Activated CD8-positive, alpha-beta T cell treated with anti-CD3 and anti-CD28 coated beads for 36 hours (primary cell): ENCODE measurements around the gene UTP11. TPM values are rescaled to one million over a fixed set of nuclear protein-coding genes. Genes with fewer than 3 reads are reported as not detected.

ENCODE experiments used
- ATAC-seq: fragments of 200-7000 bp; cut with Tn5 transposase; one replicate; pipeline ENCODE4 v1.10.0; 2021; ENCODE audit warnings: mild to moderate bottlenecking, moderate library complexity
- CTCF ChIA-PET: fragments of 350-600 bp; sonication (Branson Sonifier 250); formaldehyde crosslinking; loops from one replicate; lab custom pipeline; 2021; ENCODE audit warnings: antibody characterized with exemption; lab: Charles Lee
- POLR2A ChIA-PET: fragments of 350-600 bp; sonication (Branson Sonifier 250); formaldehyde crosslinking; loops from one replicate; lab custom pipeline; 2021; ENCODE audit warnings: antibody characterized with exemption; lab: Charles Lee
- DNase-seq: peaks from one replicate; pipeline ENCODE4 v3.0.0-alpha.2; 2020
- H3K27ac Mint-ChIP-seq: one replicate; pipeline ENCODE4 v1.8.0; 2021; ENCODE audit warnings: mild to moderate bottlenecking, mixed read lengths
- H3K27me3 Mint-ChIP-seq: one replicate; pipeline ENCODE4 v1.8.0; 2021; ENCODE audit warnings: mixed read lengths
- H3K36me3 Mint-ChIP-seq: one replicate; pipeline ENCODE4 v1.8.0; 2021; ENCODE audit warnings: low read depth, mixed read lengths
- H3K4me1 Mint-ChIP-seq: one replicate; pipeline ENCODE4 v1.8.0; 2021; ENCODE audit warnings: low read depth, mixed read lengths
- H3K4me3 Mint-ChIP-seq: one replicate; pipeline ENCODE4 v1.8.0; 2021; ENCODE audit warnings: mild to moderate bottlenecking, moderate library complexity, mixed read lengths
- H3K9me3 Mint-ChIP-seq: one replicate; pipeline ENCODE4 v1.8.0; 2021; ENCODE audit warnings: mixed read lengths
- intact Hi-C: fragments of 100-400 bp; cut with micrococcal nuclease; formaldehyde crosslinking; loops from one replicate; pipeline ENCODE4 v1.10.0; 2022
- total RNA-seq, 2 experiments: library from RNA; stranded (reverse); gene quantifications; one replicate each; pipeline ENCODE4 v1.2.3, GENCODE V29; 2021
- TF ChIP-seq, protein P1 (sequence below): fragments of 200-600 bp; IDR thresholded peaks from one replicate; pipeline ENCODE4 v1.8.0; 2022; ENCODE audit warnings: antibody characterized with exemption, mild to moderate bottlenecking

Gene UTP11
- total RNA-seq, 2 experiments from 2014 or later: 58.1 to 60.6 TPM

DNA sequence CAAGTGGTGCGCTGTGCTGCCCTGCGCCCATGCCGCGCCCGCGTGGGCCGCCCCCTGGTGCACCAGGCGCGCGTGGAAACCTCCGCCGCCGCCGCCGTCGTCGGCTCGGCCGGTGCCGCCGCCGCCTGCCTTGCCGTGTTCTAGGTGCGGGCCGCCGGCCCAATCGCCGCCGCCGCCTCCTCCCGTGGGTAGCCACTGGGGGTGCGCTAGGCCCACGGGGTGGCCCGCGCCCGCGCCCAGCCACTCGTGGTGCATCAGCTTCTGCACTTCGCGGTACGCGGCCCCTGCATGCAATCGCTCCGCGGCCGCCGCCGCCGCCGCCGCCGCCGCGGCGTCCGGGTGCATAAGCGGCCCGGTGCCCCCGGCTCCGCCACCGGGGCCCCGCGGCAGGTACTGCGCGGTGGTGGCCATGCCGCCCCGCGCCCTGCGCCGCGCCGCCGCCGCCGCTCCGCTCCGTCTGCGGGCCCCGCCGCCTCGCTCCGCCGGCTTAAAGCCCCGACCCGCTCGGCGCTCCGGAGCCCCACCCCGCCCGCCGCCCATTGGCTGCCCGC lies 33.9 kb downstream of the UTP11 start, which contains the start of gene POU3F1:
POU3F1 (minus strand) TSS at position 461 of the 551 bp plus-strand sequence; CDS start at position 411, 50 bp downstream.
- Mint-ChIP-seq H3K4me1 (peaks cover 7% of the 10 kb centered on the region), H3K9me3 (no peaks in the 10 kb centered on the region), H3K4me3 (peak within 1 kb of the TSS; percentile 67), H3K36me3 (no peaks in the 10 kb centered on the region), H3K27me3 (peaks cover 48% of the 10 kb centered on the region), H3K27ac (no peak within 1 kb of the TSS)
- ATAC-seq (no peak), DNase-seq (no peak)
- ChIA-PET CTCF (interaction anchor here (1.0 to 2.3 kb wide), 2 partner anchors 16 to 20 kb away, joined by 4 to 9 read pairs; no protein-coding TSS in a partner anchor), POLR2A (interaction anchor here (0.6 to 1.8 kb wide), 3 partner anchors 9 to 776 kb away, joined by 3 to 9 read pairs (median 3); no protein-coding TSS in a partner anchor)
- TF ChIP-seq, protein P1, sequence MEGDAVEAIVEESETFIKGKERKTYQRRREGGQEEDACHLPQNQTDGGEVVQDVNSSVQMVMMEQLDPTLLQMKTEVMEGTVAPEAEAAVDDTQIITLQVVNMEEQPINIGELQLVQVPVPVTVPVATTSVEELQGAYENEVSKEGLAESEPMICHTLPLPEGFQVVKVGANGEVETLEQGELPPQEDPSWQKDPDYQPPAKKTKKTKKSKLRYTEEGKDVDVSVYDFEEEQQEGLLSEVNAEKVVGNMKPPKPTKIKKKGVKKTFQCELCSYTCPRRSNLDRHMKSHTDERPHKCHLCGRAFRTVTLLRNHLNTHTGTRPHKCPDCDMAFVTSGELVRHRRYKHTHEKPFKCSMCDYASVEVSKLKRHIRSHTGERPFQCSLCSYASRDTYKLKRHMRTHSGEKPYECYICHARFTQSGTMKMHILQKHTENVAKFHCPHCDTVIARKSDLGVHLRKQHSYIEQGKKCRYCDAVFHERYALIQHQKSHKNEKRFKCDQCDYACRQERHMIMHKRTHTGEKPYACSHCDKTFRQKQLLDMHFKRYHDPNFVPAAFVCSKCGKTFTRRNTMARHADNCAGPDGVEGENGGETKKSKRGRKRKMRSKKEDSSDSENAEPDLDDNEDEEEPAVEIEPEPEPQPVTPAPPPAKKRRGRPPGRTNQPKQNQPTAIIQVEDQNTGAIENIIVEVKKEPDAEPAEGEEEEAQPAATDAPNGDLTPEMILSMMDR: no peak
- intact Hi-C loops: no loop called here

DNA sequence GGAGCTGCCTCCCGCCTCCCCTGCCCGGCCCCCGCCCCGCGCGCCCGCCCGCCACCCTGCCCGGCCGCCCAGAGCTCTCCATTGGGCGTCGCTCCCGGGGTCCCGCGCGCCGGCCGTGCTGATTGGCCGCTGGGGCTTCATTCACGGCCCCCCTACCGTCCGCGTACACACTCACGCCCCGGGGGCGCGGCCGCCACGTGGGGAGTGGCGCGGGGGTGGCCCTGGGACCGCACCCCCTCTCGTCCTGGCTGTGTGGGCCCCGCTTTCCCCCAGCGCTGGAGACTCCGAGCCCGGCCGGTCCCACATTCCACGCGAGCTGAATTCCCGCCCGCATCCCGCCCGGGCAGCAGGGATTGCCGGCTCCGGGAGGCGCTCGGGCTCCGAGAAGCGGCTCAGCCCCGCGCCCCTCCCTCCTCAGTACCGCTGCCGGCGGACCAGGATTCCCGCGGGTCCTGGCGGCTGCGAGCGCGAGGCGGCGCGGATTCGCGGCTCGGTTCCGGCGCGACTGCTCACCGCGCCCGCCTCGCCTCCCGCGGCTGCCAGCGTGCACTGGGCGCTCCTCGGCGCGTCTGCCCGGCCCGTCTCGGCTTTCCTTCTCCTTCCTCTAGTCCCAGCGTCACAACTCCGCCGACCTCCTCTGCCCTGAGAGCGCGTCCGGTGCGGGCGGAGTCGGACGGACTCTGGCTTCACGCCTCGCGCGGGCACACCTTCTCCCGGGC lies 34.5 kb downstream of the UTP11 start:
- peak; percentile 75 for DNase-seq
- H3K27ac Mint-ChIP-seq: no peak overlapping the region
- H3K27me3 Mint-ChIP-seq: peaks cover 46% of the 10 kb centered on the region
- TF ChIP-seq, protein P1: no peak
- ATAC-seq: peak; percentile 93
- H3K36me3 Mint-ChIP-seq: no peaks in the 10 kb centered on the region
- no peaks in the 10 kb centered on the region for H3K9me3 Mint-ChIP-seq
- peak overlapping the region; percentile 67 for H3K4me3 Mint-ChIP-seq
- ChIA-PET CTCF (interaction anchor here (1.0 to 2.3 kb wide), 3 partner anchors 9 to 21 kb away, joined by 3 to 9 read pairs (median 4); no protein-coding TSS in a partner anchor), POLR2A (interaction anchor here (0.9 to 1.8 kb wide), 3 partner anchors 8 to 18 kb away, joined by 3 to 9 read pairs (median 6); no protein-coding TSS in a partner anchor)
- peaks cover 7% of the 10 kb centered on the region for H3K4me1 Mint-ChIP-seq
- intact Hi-C loops: no loop called here

DNA sequence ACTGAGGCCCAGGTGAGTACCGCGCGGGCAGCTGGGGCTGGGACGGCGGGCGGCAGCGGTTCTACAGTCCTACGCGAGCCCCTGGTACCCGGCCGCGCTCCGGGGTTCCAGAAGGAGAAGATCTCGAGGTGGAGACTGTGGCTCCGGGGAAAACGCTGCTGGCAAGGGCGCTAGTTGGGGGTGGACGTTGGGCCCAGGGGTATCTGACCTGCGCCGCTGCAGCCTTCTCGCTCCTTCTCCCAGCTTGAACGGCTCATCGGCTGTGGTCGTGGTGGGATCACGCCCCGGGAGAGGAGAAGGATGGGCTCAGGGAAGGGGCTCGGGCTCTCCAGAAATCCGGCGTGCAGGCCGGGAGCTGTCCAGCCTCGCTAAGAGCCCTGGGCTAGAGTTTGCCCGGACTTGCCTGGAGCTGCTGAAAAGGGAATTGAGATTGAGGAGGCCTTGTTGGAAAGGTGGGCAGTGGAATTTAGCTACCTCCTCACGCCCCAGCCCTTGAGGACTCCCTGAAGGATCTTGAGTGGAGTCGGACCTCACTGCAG lies 35.1 kb downstream of the UTP11 start:
- ChIA-PET POLR2A (interaction anchor here (0.9 to 1.2 kb wide), 3 partner anchors 14 to 36 kb away, joined by 3 to 6 read pairs (median 3); no protein-coding TSS in a partner anchor), CTCF (interaction anchor here (1.0 to 2.3 kb wide), 3 partner anchors 8 to 29 kb away, joined by 3 to 9 read pairs (median 5); no protein-coding TSS in a partner anchor)
- ATAC-seq (no peak), DNase-seq (no peak)
- Mint-ChIP-seq H3K36me3 (no peaks in the 10 kb centered on the region), H3K27ac (no peak overlapping the region), H3K4me1 (peaks cover 9% of the 10 kb centered on the region), H3K4me3 (peak overlapping the region; percentile 67), H3K27me3 (peaks cover 40% of the 10 kb centered on the region), H3K9me3 (no peaks in the 10 kb centered on the region)
- TF ChIP-seq, protein P1: no peak
- intact Hi-C loops: no loop called here

DNA sequence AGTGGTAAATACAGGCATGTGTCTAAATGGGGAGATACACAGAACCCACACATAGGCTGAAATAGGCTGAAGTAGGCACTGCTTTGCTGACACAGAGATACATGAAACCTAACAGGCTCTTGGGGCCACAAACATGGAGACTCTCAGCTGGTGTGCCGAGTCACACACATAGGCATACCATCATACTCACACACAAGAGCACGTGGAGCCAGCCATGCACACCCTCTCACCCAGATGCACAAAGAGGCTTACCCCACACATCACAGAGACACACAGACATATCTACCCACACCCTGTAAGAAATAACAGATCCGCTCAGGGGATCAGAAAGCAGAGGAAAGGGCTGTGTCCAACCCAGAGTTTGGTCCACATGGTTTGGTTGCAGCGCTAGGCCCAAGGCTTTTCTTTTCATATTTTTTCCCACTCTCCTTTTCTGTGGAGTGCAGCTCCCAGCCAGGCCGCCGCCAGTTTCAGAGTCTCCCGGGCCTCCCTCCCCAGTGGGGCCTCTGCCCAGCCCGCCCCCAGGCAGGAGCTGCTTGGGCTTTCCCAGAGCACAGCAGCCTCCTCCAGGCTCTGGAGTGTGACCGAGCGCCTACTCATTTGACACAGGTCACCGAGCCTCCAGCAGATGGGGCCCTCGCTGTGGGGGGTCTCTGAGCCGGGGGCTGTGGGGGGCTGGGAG lies 38.0 kb downstream of the UTP11 start:
- Mint-ChIP-seq H3K9me3 (no peaks in the 10 kb centered on the region), H3K27me3 (peaks cover 27% of the 10 kb centered on the region), H3K27ac (no peak overlapping the region), H3K36me3 (no peaks in the 10 kb centered on the region), H3K4me3 (no peak overlapping the region), H3K4me1 (peaks cover 15% of the 10 kb centered on the region)
- TF ChIP-seq, protein P1: no peak
- intact Hi-C loops: no loop called here
- DNase-seq (no peak), ATAC-seq (no peak)
- ChIA-PET CTCF (no interaction called here), POLR2A (no interaction called here)
